Ramos (cell line): ENCODE data around the gene ZNF69.
"Not testable (repeated sequence)": the region's sequence is repeated elsewhere in the genome, so short reads cannot be mapped to it uniquely, and the experiment has no call there.

Experiments used
- in situ Hi-C: fragments of 300-500 bp; cut with MboI; formaldehyde crosslinking; loops from one replicate; pipeline ENCODE4 v1.14.3; 2022; ENCODE audit warnings: low sequenced_read_pairs; ENCODE audit not compliant: unreplicated experiment

The ZNF69 gene

DNA sequence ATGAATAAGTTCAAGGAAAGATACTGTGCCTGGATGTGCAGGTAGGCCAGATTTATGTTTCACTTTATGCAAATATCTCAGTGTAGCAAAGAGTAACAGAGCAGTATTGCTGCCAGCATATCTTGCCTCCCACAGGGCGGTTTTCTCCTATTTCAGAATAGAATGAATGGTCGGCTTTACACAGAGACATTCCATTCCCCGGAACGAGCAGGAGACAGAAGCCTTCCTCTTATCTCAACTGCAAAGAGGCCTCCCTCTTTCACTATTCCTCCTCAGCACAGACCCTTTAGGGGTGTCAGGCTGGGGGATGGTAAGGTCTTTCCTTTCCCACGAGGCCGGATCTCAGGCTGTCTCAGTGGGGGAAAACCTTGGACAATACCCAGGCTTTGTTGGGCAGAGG is 2.3 kb downstream of the ZNF69 start:
- in situ Hi-C loops: not testable (repeated sequence)

DNA sequence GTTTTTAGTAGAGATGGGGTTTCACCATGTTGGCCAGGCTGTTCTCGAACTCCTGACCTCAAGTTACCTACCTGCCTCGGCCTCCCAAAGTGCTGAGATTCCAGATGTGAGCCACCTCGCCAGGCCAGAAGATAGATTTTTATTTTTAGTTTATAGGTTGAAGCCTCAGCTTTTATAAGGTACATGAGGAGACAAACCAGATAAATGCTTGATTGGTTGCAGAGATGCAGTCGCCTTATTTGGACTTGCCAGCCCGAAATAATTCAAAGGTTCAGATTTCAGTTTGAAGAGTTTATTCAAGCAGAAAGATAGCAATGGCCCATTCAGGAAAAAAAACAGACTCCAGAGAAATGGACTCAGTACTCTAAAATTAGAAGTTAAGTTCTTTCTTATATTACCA is 3.1 kb downstream of the ZNF69 start:
- in situ Hi-C loops: no loop called here

DNA sequence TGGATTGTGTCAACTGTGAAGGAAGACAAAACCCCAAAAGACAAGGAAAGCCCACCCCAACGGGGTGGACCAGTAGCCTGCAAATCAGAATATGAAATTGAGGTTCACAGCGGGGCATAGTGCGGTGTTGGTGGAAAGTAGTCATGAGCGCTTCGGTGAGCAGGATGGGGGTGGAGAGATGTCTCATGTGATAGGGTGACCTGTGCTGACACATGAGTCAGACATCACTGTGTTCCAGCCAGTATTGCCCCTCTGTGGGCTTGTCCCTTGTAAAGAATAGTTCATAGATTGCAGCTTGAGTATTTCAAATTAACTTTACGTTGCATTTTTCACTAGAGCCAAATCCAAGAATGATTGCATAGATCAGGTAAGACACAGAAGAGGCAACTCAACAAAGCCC is 7.3 kb downstream of the ZNF69 start:
- in situ Hi-C loops: no loop called here

DNA sequence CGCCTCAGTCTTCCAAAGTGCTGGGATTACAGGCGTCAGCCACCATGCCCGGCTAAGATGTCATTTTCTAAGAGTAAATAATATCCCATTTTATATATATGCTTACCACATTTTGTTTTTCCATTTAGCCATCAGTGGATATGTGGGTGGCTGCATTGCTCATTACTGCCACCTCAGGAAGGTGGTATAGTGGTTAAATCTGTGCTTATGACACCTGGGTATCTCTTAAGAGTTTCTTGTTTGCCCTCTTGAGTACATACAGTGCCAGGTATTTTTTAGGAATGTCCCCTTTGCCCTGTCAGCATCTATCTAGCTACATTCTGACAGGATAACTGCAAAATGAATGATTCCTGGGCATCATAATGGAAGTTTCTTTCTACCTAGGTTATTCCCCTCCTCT is 14.6 kb downstream of the ZNF69 start:
- in situ Hi-C loops: no loop called here

DNA sequence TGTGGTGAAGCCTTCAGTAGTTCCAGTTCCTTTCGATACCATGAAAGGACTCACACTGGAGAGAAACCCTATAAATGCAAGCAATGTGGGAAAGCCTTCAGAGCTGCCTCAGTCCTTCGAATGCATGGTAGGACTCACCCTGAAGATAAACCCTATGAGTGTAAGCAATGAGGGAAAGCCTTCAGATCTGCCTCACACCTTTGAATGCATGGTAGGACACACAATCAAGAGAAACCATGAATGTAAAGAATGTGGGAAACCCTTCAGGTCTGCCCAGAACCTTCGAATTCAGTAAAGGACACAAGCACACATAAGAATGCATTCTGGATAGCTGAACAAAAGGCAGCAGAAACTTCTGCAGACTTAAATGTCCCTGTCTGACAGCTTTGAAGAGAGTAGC is 18.3 kb downstream of the ZNF69 start:
- in situ Hi-C loops: no loop called here

DNA sequence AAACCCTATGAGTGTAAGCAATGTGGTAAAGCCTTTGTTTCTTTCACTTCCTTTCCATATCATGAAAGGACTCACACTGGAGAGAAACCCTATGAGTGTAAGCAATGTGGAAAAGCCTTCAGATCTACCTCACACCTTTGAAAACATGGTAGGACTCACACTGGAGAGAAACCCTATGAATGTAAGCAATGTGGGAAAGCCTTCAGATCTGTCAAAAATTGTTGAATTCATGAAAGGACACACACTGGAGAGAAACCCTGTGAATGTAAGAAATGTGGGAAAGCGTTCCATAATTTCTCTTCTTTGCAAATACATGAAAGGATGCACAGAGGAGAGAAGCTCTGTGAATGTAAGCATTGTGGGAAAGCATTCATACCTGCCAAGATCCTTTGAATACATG is 24.4 kb downstream of the ZNF69 start:
- in situ Hi-C loops: not testable (repeated sequence)

DNA sequence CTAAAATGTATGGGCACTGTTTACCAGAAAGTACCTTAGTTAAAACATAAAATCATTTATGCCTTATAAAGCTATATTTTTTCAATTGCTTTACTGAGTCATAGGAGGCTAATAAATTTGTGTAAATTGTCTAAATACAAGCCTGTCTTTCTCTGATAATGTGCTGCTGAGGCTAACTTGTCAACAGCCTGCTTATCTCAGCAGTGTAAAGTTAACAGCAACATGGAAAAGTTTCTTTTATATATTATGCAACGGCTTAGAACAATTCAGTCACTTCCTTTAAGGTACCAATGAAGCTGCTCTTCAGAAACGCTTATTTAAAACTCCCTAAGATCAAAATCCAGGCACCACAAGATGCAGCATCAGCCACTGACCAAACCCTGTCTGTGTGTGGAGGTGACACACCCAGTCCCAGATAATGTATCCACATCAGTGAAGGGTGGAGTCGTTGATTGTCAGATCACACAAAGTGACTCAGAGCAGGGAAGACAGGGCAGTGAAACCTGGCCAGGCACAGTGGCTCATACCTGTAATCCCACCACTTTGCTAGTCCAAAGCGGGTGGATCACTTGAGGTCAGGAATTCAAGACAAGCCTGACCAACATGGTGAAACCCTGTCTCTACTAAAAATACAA is 27.0 kb downstream of the ZNF69 start:
- in situ Hi-C loops: not testable (repeated sequence)

DNA sequence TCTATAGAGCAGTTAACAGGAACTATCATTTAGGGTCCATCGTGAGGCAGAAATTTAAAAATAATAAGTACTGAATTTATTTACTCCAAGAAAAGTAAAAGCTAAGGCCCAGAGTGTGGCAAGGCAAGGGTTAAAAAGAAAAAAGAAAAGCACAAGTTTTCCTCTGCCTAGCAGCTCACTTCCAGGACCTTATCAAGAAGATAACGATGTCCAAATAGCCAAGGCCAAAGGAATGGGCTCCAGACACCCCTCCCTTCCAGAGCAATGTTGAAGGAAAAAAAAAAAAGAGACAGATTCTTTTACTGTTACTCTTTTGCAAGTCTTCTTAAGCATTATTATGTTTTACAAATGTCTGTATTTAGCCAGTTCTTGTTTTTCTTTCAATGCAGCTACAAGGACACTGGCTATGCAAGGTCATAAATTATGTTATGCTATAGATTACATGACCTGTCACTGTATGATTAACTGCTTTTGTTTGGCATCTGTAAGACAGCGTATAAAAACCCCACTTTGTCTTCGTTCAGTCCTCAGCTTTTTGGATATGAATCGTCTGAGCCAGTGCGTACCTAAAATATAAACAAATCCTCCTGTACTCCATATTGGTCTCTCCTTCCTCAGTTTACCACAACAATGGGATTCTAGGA is 34.4 kb downstream of the ZNF69 start:
- in situ Hi-C loops: no loop called here

DNA sequence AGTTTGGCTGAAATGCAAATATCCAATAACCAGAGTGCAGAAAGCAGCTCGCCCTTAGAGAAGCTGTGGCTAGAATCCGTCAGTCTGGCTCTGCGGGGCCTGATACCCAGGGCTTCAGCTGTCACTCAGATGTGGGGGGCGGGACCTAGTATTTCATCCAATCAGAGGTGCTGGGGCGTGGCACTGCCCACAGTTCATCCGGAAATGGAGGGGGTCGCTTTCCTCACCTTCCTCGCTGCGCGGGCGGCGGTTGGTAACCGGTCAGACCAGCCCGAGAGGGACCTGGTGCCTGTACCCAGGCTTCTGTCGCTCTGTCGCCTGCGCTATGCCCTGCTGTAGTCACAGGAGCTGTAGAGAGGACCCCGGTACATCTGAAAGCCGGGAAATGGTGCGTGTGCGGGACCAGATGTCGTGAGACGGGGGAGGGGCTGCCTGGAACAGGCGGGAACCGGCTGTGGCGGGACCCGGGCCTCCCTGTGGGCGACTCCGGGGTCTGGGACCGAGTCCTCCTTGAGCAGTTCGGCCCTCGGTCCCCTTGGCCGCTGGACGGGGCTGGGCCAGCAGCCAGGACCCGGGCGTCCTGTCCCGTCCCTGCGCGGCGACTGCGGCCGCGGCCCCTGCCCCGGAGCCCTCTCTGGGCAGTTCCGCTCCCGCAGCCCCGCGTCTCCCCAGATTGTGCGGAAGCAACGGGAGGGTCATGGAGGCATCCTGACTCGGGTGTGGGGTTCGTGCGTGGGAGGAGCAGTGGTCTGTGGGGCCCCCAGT is 37.5 kb downstream of the ZNF69 start, which contains the start of gene ZNF700:
Gene ZNF700, plus strand, starts transcription at position 222 of the 765 bp plus-strand sequence. Its CDS starts 104 bp downstream, at position 326.
- in situ Hi-C loops: no loop called here

DNA sequence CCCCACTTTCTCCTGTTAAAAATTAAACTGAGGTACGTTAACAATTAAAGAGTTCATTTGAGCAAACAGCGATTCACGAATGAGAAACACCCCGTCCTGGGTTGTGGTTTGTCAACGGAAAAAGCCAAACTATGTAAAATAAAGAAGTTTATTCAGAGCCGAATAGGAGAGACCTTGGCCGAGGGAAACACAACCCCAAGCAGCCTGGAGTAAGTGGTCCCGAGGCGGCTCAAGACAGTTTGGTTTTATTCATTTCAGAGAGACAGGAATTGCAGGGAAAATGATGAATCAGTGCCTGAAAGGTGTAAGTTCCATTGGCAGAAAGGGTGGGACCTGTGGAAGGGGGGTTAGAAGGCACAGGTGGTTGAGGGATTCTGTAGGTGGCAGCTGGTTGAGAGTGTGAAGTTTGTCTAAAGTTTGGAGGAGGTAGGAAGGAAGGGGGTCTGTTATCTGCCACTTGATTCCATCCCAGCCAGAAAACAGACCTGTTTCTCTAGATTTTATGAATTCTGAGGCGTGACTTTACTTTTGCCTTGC is 38.1 kb downstream of the ZNF69 start:
- in situ Hi-C loops: not testable (repeated sequence)

DNA sequence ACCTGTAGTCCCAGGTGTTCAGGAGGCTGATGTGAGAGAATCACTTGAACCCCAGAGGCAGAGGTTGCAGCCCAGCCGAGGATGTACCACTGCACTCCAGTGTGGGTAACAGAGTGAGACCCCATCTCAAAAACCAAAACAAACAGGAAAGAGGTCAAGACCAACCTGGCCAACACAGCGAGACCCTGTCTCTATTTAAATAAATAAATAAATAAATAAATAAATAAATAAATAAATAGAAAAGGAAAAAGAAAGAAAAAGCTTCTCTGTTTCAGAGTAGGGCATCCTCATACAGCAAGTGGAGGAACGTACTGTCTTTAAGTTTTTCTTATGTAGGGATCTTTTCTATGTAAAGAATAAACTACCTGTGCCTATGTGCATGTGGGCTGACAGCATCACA is 39.6 kb downstream of the ZNF69 start:
- in situ Hi-C loops: no loop called here

DNA sequence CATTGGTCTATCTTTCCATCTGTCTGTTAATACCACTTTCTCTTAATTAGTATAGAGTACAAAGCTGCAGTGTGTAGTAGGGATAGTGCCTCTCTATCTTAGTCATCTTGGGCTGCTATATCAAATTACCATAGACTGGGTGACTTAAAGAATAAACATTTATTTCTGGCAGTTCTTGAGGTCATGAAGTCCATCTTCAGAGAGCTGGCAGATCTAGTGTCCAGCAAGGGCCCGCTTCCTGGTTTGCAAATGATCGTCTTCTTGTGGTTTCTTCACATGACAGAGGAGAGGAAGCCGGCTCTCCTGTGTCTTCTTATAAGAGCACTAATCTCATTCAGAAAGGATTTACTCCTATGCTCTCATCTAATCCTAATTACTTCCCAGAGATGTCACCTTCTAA is 43.5 kb downstream of the ZNF69 start:
- in situ Hi-C loops: no loop called here

DNA sequence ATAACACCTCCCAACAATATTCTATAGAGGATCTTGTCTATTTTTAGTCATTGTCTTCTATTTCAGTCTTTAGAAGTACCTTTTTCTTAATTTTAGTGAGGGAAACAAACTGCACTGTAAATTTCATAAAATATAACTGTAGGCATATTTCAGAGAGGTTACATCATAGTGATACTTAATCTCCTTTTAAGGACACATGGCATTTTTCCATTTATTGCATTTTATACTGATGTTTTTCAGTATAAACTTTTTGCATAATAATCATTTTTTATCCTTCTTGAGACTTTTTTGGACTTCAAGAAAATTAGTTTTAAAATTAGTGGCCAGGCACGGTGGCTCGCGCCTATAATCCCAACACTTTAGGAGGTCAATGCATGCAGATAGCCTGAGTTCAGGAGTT is 43.9 kb downstream of the ZNF69 start:
- in situ Hi-C loops: no loop called here

DNA sequence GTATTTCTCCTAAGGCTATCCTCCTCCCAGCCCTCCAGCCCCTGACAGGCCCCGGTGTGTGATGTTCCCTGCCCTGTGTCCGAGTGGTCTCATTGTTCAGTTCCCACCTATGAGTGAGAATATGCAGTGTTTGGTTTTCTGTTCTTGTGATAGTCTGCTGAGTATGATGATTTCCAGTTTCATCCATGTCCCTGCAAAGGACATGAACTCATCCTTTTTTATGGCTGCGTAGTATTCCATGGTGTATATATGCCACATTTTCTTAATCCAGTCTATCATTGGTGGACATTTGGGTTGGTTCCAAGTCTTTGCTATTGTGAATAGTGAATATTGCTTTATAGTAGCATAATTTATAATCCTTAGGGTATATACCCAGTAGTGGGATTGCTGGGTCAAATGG is 48.2 kb downstream of the ZNF69 start:
- in situ Hi-C loops: not testable (repeated sequence)

DNA sequence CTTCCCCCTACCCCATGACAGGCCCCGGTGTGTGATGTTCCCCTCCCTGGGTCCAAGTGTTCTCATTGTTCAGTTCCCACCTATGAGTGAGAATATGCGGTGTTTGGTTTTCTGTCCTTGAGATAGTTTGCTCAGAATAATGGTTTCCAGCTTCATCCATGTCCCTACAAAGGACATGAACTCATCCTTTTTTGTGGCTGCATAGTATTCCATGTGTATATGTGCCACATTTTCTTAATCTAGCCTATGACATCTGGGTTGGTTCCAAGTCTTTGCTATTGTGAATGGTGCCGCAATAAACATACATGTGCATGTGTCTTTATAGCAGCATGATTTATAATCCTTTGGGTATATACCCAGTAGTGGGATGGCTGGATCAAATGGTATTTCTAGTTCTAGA is 50.8 kb downstream of the ZNF69 start:
- in situ Hi-C loops: not testable (repeated sequence)

DNA sequence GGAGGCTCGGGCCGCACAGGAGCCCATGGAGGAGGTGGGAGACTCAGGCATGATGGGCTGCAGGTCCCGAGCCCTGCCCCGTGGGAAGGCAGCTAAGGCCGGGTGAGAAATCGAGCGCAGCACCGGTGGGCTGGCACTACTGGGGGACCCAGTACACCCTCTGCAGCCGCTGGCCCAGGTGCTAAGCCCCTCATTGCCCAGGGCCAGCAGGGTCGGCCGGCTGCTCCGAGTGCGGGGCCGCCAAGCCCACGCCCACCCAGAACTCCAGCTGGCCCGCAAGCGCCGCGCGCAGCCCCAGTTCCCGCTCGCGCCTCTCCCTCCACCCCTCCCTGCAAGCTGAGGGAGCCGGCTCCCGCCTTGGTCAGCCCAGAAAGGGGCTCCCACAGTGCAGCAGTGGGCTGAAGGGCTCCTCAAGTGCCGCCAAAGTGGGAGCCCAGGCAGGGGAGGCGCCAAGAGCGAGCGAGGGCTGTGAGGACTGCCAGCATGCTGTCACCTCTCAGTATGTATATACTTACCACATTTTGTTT is 53.8 kb downstream of the ZNF69 start:
- in situ Hi-C loops: not testable (repeated sequence)

DNA sequence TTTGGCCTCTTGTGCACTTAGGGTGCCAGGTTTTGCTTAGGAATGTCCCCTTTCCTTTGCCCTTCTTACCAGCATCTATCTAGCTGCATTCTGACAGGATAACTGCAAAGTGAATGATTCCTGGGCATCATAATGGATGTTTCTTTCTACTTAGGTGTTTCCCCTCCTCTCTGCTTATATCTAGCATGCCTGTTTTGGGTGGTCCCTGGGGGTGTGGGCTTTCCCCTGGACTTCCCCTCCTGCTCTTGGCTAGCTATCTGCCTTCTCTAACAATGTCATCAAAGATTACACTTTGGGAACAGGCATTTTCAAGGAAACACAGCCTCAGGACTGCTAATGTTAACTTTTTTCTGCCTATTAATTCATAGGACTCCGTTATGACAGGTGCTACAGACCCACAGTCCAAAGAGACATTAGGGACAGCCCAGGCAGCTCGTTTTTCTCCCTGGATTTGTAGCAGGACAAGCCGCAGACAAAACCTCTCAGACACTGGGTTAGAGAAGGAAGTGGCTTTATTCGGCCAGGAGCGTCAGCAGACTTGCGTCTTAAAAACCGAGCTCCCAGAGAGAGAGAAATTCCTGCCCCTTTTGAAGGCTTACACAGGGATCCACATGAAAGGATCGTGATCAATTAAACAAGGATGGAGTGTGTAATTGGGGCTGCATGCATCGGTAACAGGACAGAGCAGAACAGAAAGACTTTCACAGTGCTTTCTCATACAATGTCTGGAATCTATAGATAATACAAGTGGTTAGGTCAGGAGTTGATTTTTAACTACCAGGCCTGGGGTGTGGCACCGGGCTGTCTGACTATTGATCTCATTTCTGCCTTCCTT is 54.6 kb downstream of the ZNF69 start:
- in situ Hi-C loops: no loop called here

DNA sequence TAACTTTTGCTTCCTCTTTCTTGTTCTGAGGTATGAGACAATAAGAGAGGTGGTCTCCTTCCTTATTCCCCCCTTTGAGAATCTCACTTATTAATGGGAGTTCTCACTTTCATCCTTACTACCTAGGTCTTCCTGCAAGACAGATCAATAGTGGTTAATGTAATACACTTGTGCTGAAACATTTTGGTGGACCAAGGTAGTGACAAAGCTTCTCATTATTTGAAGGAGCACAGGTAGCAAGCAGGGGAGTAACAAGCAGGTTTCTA is 55.2 kb downstream of the ZNF69 start:
- in situ Hi-C loops: no loop called here

DNA sequence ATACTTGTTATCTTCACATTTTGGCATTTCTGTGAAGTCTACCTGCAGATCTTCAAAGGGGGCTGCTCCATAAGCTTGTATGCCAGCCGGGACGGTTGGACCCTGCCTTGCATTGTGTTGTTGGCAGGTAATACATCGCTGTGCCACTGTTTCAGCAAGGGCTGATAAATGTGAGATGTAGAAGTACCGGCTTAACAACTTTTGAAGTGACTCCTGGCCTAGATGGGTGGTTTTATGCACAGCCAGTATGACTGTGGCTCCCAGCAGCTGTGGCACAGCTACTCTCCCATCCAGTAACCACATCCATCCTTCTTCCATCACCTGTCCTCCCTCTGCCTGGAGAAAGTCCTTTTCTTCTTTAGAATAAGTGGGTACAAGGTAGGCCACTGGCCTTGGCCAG is 57.1 kb downstream of the ZNF69 start:
- in situ Hi-C loops: no loop called here

DNA sequence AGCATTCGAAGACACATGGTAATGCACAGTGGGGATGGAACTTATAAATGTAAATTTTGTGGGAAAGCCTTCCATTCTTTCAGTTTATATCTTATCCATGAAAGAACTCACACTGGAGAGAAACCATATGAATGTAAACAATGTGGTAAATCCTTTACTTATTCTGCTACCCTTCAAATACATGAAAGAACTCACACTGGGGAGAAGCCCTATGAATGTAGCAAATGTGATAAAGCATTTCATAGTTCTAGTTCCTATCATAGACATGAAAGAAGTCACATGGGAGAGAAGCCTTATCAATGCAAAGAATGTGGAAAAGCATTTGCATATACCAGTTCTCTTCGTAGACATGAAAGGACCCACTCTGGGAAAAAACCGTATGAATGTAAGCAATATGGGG is 61.1 kb downstream of the ZNF69 start:
- in situ Hi-C loops: no loop called here
